ENCODE data around the gene GBA3. TPM values are rescaled to one million over a fixed set of nuclear protein-coding genes. Genes with fewer than 3 reads are reported as not detected.

The GBA3 gene
- total RNA-seq, 1 experiment from 2014 or later: 0.09 TPM

GRCh38 chr4:22803512-22803911, 110.8 kb downstream of the GBA3 start (continued):
- no peak for TF ChIP-seq AR (CRISPR knock-in tag; IDR thresholded peaks at IDR 0.05)
- no peak for TF ChIP-seq OVOL2 (CRISPR knock-in tag; IDR thresholded peaks at IDR 0.05; ENCODE audit: borderline replicate concordance)
- no peak for TF ChIP-seq ERG (CRISPR knock-in tag; IDR thresholded peaks at IDR 0.05)
- no peak for TF ChIP-seq ETV6 (CRISPR knock-in tag; IDR thresholded peaks at IDR 0.05)
- no peak for TF ChIP-seq HMGXB4 (CRISPR knock-in tag; IDR thresholded peaks at IDR 0.05)
- no peak for TF ChIP-seq GTF2I (CRISPR knock-in tag; conservative IDR thresholded peaks at IDR 0.05)
- no peak for TF ChIP-seq CBFB (CRISPR knock-in tag; IDR thresholded peaks at IDR 0.05; ENCODE audit: low read depth)
- TF ChIP-seq CREM (CRISPR knock-in tag; IDR thresholded peaks at IDR 0.05): no peak

DNA sequence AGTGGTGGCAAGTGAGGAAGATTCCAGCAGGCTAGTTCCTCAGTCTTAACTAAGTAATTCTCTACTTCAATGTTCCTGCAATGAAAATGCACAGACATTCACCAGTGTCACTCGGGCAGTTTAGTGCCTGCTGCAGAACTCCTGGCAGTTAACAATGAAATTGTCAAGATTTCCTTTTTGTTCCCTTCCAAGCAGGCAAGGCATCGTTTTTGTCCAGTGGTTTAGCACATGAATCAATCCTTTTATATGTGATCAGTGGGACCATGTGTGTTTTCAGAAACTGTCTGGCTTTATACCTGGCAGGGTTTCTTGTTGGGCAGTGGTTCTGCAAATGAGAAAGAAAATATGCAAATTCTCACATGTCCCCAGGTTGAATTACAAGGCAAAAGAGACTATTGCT, 122.2 kb downstream of the GBA3 start:
- CTCF ChIA-PET: no interaction called here
- H3K27ac Mint-ChIP-seq: no peak overlapping the region
- H3K4me1 Mint-ChIP-seq: no peaks in the 10 kb centered on the region
- DNase-seq (ENCODE audit: low spot score): no peak
- ATAC-seq: no peak
- H3K36me3 Mint-ChIP-seq: no peaks in the 10 kb centered on the region
- POLR2A ChIA-PET: no interaction called here
- no peak overlapping the region for H3K4me3 Mint-ChIP-seq
- TF ChIP-seq NR3C1 (CRISPR knock-in tag; conservative IDR thresholded peaks at IDR 0.05; ENCODE audit: low read depth) (no peak), GABPB1 (CRISPR knock-in tag; IDR thresholded peaks at IDR 0.05) (no peak), CREB1 (CRISPR knock-in tag; IDR thresholded peaks at IDR 0.05) (no peak), CREM (CRISPR knock-in tag; IDR thresholded peaks at IDR 0.05) (no peak), MYBL2 (CRISPR knock-in tag; IDR thresholded peaks at IDR 0.05) (no peak)
- TF ChIP-seq, protein P1, sequence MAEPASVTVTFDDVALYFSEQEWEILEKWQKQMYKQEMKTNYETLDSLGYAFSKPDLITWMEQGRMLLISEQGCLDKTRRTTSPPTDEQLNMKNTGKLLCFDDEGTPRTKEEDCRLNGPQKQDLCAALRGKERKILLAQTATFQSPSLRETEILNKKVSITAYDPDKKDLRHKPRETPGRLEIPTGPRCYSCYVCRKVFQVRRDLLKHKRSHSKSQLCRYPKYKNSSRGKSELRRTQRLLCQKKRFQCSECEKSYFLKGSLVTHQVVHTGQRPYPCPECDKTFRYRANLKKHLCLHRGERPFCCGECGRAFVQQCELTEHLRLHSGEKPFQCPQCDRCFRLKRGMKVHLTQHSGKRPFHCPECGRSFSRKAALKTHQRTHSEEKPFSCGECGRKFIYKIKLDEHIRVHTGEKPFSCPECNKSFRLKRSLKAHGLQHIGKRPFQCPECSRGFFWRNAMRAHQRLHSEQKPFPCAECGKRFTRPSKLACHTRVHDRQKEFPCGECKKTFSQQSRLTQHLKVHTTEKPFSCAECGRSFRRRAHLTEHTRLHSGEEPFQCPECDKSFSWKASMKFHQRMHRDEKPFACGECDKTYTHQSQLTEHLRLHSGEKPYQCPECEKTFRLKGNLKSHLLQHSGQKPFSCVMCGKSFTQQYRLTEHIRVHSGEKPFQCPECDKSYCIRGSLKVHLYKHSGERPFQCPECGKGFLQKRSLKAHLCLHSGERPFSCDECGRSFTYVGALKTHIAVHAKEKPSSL (CRISPR knock-in tag; conservative IDR thresholded peaks at IDR 0.05): no peak
- TF ChIP-seq, protein P2, sequence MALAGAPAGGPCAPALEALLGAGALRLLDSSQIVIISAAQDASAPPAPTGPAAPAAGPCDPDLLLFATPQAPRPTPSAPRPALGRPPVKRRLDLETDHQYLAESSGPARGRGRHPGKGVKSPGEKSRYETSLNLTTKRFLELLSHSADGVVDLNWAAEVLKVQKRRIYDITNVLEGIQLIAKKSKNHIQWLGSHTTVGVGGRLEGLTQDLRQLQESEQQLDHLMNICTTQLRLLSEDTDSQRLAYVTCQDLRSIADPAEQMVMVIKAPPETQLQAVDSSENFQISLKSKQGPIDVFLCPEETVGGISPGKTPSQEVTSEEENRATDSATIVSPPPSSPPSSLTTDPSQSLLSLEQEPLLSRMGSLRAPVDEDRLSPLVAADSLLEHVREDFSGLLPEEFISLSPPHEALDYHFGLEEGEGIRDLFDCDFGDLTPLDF (CRISPR knock-in tag; IDR thresholded peaks at IDR 0.05): no peak
- peaks cover 4% of the 10 kb centered on the region for H3K9me3 Mint-ChIP-seq
- no peaks in the 10 kb centered on the region for H3K27me3 Mint-ChIP-seq (ENCODE audit: low read depth)

GRCh38 chr4:22824091-22824490, 131.4 kb downstream of the GBA3 start:
- Mint-ChIP-seq H3K27me3 (ENCODE audit: low read depth) (no peaks in the 10 kb centered on the region), H3K9me3 (peaks cover 9% of the 10 kb centered on the region; the same call in 1 of the 2 replicates), H3K36me3 (no peaks in the 10 kb centered on the region), H3K4me3 (no peak overlapping the region), H3K4me1 (no peaks in the 10 kb centered on the region), H3K27ac (no peak overlapping the region)
- ChIA-PET CTCF (interaction anchor here (1.2 kb wide), 1 partner anchor 73 kb away, joined by 5 read pairs; no protein-coding TSS in a partner anchor), POLR2A (no interaction called here)
- DNase-seq (ENCODE audit: low spot score) (no peak), ATAC-seq (no peak)
- TF ChIP-seq, protein P3, sequence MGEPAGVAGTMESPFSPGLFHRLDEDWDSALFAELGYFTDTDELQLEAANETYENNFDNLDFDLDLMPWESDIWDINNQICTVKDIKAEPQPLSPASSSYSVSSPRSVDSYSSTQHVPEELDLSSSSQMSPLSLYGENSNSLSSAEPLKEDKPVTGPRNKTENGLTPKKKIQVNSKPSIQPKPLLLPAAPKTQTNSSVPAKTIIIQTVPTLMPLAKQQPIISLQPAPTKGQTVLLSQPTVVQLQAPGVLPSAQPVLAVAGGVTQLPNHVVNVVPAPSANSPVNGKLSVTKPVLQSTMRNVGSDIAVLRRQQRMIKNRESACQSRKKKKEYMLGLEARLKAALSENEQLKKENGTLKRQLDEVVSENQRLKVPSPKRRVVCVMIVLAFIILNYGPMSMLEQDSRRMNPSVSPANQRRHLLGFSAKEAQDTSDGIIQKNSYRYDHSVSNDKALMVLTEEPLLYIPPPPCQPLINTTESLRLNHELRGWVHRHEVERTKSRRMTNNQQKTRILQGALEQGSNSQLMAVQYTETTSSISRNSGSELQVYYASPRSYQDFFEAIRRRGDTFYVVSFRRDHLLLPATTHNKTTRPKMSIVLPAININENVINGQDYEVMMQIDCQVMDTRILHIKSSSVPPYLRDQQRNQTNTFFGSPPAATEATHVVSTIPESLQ (CRISPR knock-in tag; IDR thresholded peaks at IDR 0.05): no peak
- TF ChIP-seq HMGXB4 (CRISPR knock-in tag; IDR thresholded peaks at IDR 0.05) (no peak), CBFB (CRISPR knock-in tag; IDR thresholded peaks at IDR 0.05; ENCODE audit: low read depth) (no peak), MYBL2 (CRISPR knock-in tag; IDR thresholded peaks at IDR 0.05) (no peak), HMGA2 (CRISPR knock-in tag; IDR thresholded peaks at IDR 0.05) (no peak)

Data from WTC11 (cell line).